ENCODE data around the gene RETREG2.
"Not testable (repeated sequence)": the region's sequence is repeated elsewhere in the genome, so short reads cannot be mapped to it uniquely, and the experiment has no call there.

Gene RETREG2

GRCh38 chr2:219182331-219183150, 4.5 kb downstream of the RETREG2 start:
- in situ Hi-C loops (cut with HindIII; ENCODE audit: low pct_unique_long_range_greater_than_20kb, low sequenced_read_pairs) = no loop called here
- no peak for TF ChIP-seq JUND (IDR thresholded peaks at IDR 0.05; ENCODE audit: low read depth)
- DNase-seq (ENCODE audit: low read depth in 1 of 2, low spot score in 1 of 2) = no peak

- TF ChIP-seq JUND (IDR thresholded peaks at IDR 0.05; ENCODE audit: low read depth) = no peak
- no peak for DNase-seq (ENCODE audit: low read depth in 1 of 2, low spot score in 1 of 2)
- in situ Hi-C loops (cut with HindIII; ENCODE audit: low pct_unique_long_range_greater_than_20kb, low sequenced_read_pairs) = no loop called here
Measured at GRCh38 chr2:219183151-219183772, 5.2 kb downstream of the RETREG2 start.

- no peak for TF ChIP-seq JUND (IDR thresholded peaks at IDR 0.05; ENCODE audit: low read depth)
- in situ Hi-C loops (cut with HindIII; ENCODE audit: low pct_unique_long_range_greater_than_20kb, low sequenced_read_pairs) = no loop called here
- DNase-seq (ENCODE audit: low read depth in 1 of 2, low spot score in 1 of 2) = no peak
Measured at GRCh38 chr2:219184121-219184520, 6.0 kb downstream of the RETREG2 start.

GRCh38 chr2:219186754-219187456, 8.8 kb downstream of the RETREG2 start:
- in situ Hi-C loops (cut with HindIII; ENCODE audit: low pct_unique_long_range_greater_than_20kb, low sequenced_read_pairs) = no loop called here
- no peak for DNase-seq (ENCODE audit: low read depth in 1 of 2, low spot score in 1 of 2)
- no peak for TF ChIP-seq JUND (IDR thresholded peaks at IDR 0.05; ENCODE audit: low read depth)

- DNase-seq (ENCODE audit: low read depth in 1 of 2, low spot score in 1 of 2) = no peak
- TF ChIP-seq JUND (IDR thresholded peaks at IDR 0.05; ENCODE audit: low read depth) = no peak
- in situ Hi-C loops (cut with HindIII; ENCODE audit: low pct_unique_long_range_greater_than_20kb, low sequenced_read_pairs) = no loop called here
Measured at GRCh38 chr2:219197388-219197787, 19.3 kb downstream of the RETREG2 start.

- no peak for TF ChIP-seq JUND (IDR thresholded peaks at IDR 0.05; ENCODE audit: low read depth)
- DNase-seq (ENCODE audit: low read depth in 1 of 2, low spot score in 1 of 2) = no peak
- in situ Hi-C loops (cut with HindIII; ENCODE audit: low pct_unique_long_range_greater_than_20kb, low sequenced_read_pairs) = no loop called here
Measured at GRCh38 chr2:219198974-219199373, 20.9 kb downstream of the RETREG2 start.

GRCh38 chr2:219199470-219200211, 21.6 kb downstream of the RETREG2 start:
- DNase-seq (ENCODE audit: low read depth in 1 of 2, low spot score in 1 of 2) = no peak
- in situ Hi-C loops (cut with HindIII; ENCODE audit: low pct_unique_long_range_greater_than_20kb, low sequenced_read_pairs) = no loop called here
- TF ChIP-seq JUND (IDR thresholded peaks at IDR 0.05; ENCODE audit: low read depth) = no peak

- DNase-seq (ENCODE audit: low read depth in 1 of 2, low spot score in 1 of 2); in situ Hi-C loops (cut with HindIII; ENCODE audit: low pct_unique_long_range_greater_than_20kb, low sequenced_read_pairs): not testable (repeated sequence)
Measured at GRCh38 chr2:219200502-219201326, 22.6 kb downstream of the RETREG2 start.

GRCh38 chr2:219201331-219201730, 23.3 kb downstream of the RETREG2 start:
- DNase-seq (ENCODE audit: low read depth in 1 of 2, low spot score in 1 of 2); in situ Hi-C loops (cut with HindIII; ENCODE audit: low pct_unique_long_range_greater_than_20kb, low sequenced_read_pairs): not testable (repeated sequence)

GRCh38 chr2:219204425-219205164, 26.5 kb downstream of the RETREG2 start:
- TF ChIP-seq JUND (IDR thresholded peaks at IDR 0.05; ENCODE audit: low read depth) = no peak
- in situ Hi-C loops (cut with HindIII; ENCODE audit: low pct_unique_long_range_greater_than_20kb, low sequenced_read_pairs) = no loop called here
- no peak for DNase-seq (ENCODE audit: low read depth in 1 of 2, low spot score in 1 of 2)

GRCh38 chr2:219205165-219205538, 27.1 kb downstream of the RETREG2 start:
- in situ Hi-C loops (cut with HindIII; ENCODE audit: low pct_unique_long_range_greater_than_20kb, low sequenced_read_pairs) = no loop called here
- DNase-seq (ENCODE audit: low read depth in 1 of 2, low spot score in 1 of 2) = no peak
- no peak for TF ChIP-seq JUND (IDR thresholded peaks at IDR 0.05; ENCODE audit: low read depth)

Data from T47D (cell line).